PC-9 (cell line): ENCODE results near the gene PRKAG2. TPM values are rescaled to one million over a fixed set of nuclear protein-coding genes. Genes with fewer than 3 reads are reported as not detected.

ENCODE experiments used
- BruUV-seq: library from RNA; stranded (reverse); fragments of 400-500 nt; replicated peaks from 2 replicates; lab custom pipeline; 2021; lab: Mats Ljungman, UMichigan
- CTCF ChIA-PET: fragments of 300-600 bp; sonication (Branson Sonifier 250); formaldehyde crosslinking; loops from one replicate; lab custom pipeline; 2022; ENCODE audit warnings: antibody characterized with exemption; lab: Charles Lee
- POLR2A ChIA-PET: fragments of 300-600 bp; sonication (Branson Sonifier 250); formaldehyde crosslinking; loops from one replicate; lab custom pipeline; 2022; ENCODE audit warnings: antibody characterized with exemption; ENCODE audit not compliant: unreplicated experiment; lab: Charles Lee
- DNase-seq, 2 experiments: peaks; one replicate each; pipeline versions ENCODE4 v3.0.0 to v3.0.0-alpha.2; 2015 to 2022; ENCODE audit warnings: mixed read lengths in 1 of 2
- H2AFZ ChIP-seq: fragments of 200-600 bp; sonication (generic); 2 replicates; pipeline ENCODE4 v1.8.1; 2017; ENCODE audit warnings: antibody characterized with exemption
- H3F3A ChIP-seq: fragments of 200-600 bp; sonication (generic); 2 replicates; pipeline ENCODE4 v1.8.1; 2017; ENCODE audit warnings: antibody characterized with exemption, mild to moderate bottlenecking, low read depth; ENCODE audit not compliant: insufficient read depth
- H3K27ac ChIP-seq: fragments of 200-600 bp; sonication (generic); 2 replicates; pipeline ENCODE4 v1.6.1; 2016; ENCODE audit warnings: mixed run types
- H3K27me3 ChIP-seq: fragments of 200-600 bp; sonication (generic); 2 replicates; pipeline ENCODE4 v1.6.1; 2016; ENCODE audit warnings: low read depth, mixed run types; ENCODE audit not compliant: insufficient read depth
- H3K36me3 ChIP-seq: fragments of 200-600 bp; sonication (generic); 2 replicates; pipeline ENCODE4 v1.6.1; 2016; ENCODE audit warnings: low read depth, mixed run types
- H3K4me1 ChIP-seq: fragments of 200-600 bp; sonication (generic); replicated peaks from 2 replicates; pipeline ENCODE4 v1.6.1; 2016; ENCODE audit warnings: mixed run types; ENCODE audit not compliant: insufficient read depth
- H3K4me2 ChIP-seq: fragments of 200-600 bp; sonication (generic); 2 replicates; pipeline ENCODE4 v1.6.1; 2017; ENCODE audit warnings: mixed run types
- H3K4me3 ChIP-seq: fragments of 200-600 bp; sonication (generic); 2 replicates; pipeline ENCODE4 v1.6.1; 2016; ENCODE audit warnings: mixed run types
- H3K79me2 ChIP-seq: fragments of 200-600 bp; sonication (generic); 2 replicates; pipeline ENCODE4 v1.6.1; 2017; ENCODE audit warnings: low read depth, mixed run types
- H3K9me2 ChIP-seq: fragments of 200-600 bp; sonication (generic); 2 replicates; pipeline ENCODE4 v1.8.1; 2017; ENCODE audit warnings: mild to moderate bottlenecking; ENCODE audit not compliant: insufficient read depth
- H3K9me3 ChIP-seq: fragments of 200-600 bp; sonication (generic); 2 replicates; pipeline ENCODE4 v1.8.1; 2016; ENCODE audit warnings: low read depth; ENCODE audit not compliant: insufficient read depth
- H4K20me1 ChIP-seq: fragments of 200-600 bp; sonication (generic); 2 replicates; pipeline ENCODE4 v1.8.1; 2017; ENCODE audit not compliant: insufficient read depth
- EZH2 ChIP-seq: fragments of 200-600 bp; sonication (generic); IDR thresholded peaks from 2 replicates; pipeline ENCODE4 v1.8.0; 2017; ENCODE audit warnings: antibody characterized with exemption, low read depth
- intact Hi-C: fragments of 100-400 bp; cut with micrococcal nuclease; formaldehyde crosslinking; loops from one replicate; pipeline ENCODE4 v1.10.0; 2022; ENCODE audit not compliant: unreplicated experiment
- total RNA-seq: library from RNA; stranded (reverse); gene quantifications from 2 replicates; pipeline ENCODE4 v1.2.3, GENCODE V29; 2021
- TF ChIP-seq, protein P1 (sequence below): fragments of 200-600 bp; sonication (generic); conservative IDR thresholded peaks from 2 replicates; pipeline ENCODE4 v1.6.1; 2017; ENCODE audit warnings: mixed run types, antibody characterized with exemption, mild to moderate bottlenecking, moderate library complexity

Gene PRKAG2
- total RNA-seq, 1 experiment from 2014 or later: 37.3 TPM

DNA sequence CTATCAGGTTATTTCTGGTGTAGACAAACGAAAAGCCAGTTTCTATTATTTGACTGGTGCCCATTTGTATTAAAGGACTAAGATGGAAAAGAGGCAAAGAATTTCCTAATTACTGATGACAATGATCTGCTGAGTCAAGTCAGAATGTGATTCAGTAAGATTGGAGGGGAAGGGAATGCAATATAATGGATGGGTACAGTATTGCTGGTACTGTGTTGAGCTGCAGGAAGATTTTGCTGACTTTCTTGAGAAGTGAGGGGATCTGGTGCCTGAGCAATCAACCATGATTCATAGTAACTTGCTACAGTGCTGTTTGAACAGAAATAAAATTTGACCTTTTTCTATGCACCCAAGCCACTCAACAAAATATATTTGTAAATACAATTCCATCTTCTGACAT is 218.1 kb downstream of the PRKAG2 start:
- Histone ChIP-seq H2AFZ (no peak overlapping the region), H3K4me3 (no peak overlapping the region), H4K20me1 (no peaks in the 10 kb centered on the region), H3K27ac (no peak overlapping the region), H3K4me2 (no peak overlapping the region), H3K36me3 (no peaks in the 10 kb centered on the region), H3K27me3 (no peaks in the 10 kb centered on the region), H3K4me1 (no peaks in the 10 kb centered on the region), H3K79me2 (no peaks in the 10 kb centered on the region), H3K9me3 (no peaks in the 10 kb centered on the region), H3K9me2 (no peaks in the 10 kb centered on the region), H3F3A (no peaks in the 10 kb centered on the region; the same call in 1 of the 2 replicates)
- no TSS peak for BruUV-seq
- intact Hi-C loops: no loop called here
- CTCF ChIA-PET: no interaction called here
- no peak for DNase-seq
- POLR2A ChIA-PET: no interaction called here
- TF ChIP-seq, protein P1, sequence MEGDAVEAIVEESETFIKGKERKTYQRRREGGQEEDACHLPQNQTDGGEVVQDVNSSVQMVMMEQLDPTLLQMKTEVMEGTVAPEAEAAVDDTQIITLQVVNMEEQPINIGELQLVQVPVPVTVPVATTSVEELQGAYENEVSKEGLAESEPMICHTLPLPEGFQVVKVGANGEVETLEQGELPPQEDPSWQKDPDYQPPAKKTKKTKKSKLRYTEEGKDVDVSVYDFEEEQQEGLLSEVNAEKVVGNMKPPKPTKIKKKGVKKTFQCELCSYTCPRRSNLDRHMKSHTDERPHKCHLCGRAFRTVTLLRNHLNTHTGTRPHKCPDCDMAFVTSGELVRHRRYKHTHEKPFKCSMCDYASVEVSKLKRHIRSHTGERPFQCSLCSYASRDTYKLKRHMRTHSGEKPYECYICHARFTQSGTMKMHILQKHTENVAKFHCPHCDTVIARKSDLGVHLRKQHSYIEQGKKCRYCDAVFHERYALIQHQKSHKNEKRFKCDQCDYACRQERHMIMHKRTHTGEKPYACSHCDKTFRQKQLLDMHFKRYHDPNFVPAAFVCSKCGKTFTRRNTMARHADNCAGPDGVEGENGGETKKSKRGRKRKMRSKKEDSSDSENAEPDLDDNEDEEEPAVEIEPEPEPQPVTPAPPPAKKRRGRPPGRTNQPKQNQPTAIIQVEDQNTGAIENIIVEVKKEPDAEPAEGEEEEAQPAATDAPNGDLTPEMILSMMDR: no peak

DNA sequence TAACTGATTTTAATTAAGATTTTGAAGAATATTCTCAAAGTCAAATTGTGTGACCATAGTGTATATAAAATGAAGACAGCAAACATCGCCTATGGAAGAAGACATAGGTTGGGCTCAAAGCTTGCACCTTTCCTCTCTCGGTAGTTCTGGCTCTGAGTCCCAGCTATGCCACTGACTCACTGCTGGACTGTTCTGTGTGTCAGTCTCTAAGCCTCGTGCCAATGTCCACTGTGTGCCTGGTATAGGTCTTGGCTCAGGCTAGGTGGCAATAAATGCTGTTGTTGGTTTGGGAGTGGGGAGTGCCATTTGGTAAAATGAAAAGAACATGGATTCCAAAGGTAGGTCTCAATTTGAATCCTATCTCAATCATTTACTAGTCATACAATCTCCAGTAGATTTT is 219.7 kb downstream of the PRKAG2 start:
- POLR2A ChIA-PET: interaction anchor here (0.8 kb wide), 1 partner anchor 33 kb away, joined by 11 read pairs; no protein-coding TSS in a partner anchor

DNA sequence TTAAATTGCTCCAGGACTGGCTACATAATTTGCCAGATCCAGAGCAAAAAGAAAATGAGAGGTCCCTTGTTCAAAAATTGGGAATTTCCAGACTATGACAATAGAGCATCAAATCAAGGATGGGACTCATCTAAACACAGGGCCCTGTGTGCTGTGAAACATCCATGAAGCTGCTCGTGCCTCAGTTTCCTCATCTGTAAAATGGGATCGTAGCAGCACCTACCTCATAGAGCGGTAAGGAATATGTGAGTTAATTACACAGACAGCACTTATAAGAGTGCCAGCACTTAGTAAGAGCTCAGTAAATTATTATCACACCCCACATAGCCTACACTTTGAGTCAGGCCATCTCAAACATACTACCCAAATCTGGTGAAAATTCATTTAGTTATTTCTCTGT is 221.4 kb downstream of the PRKAG2 start:
- no peak overlapping the region for H3K4me2 ChIP-seq
- ChIA-PET POLR2A (interaction anchor here (0.6 kb wide), 1 partner anchor 103 kb away, joined by 9 read pairs; no protein-coding TSS in a partner anchor), CTCF (no interaction called here)
- no peaks in the 10 kb centered on the region for H3K36me3 ChIP-seq
- no peak overlapping the region for H2AFZ ChIP-seq
- peaks cover 10% of the 10 kb centered on the region for H3F3A ChIP-seq
- H3K9me2 ChIP-seq: no peaks in the 10 kb centered on the region
- H3K4me1 ChIP-seq: peaks cover 10% of the 10 kb centered on the region
- BruUV-seq: no TSS peak
- H4K20me1 ChIP-seq: no peaks in the 10 kb centered on the region
- H3K9me3 ChIP-seq: no peaks in the 10 kb centered on the region
- intact Hi-C loops: no loop called here
- H3K4me3 ChIP-seq: no peak overlapping the region
- no peaks in the 10 kb centered on the region for H3K79me2 ChIP-seq
- no peak for DNase-seq
- TF ChIP-seq, protein P1: no peak
- TF ChIP-seq EZH2: no peak
- H3K27me3 ChIP-seq: no peaks in the 10 kb centered on the region
- H3K27ac ChIP-seq: no peak overlapping the region

More for the DNA sequence above, 219.7 kb downstream of the PRKAG2 start:
- no peak overlapping the region for H2AFZ ChIP-seq
- no peak for DNase-seq
- H4K20me1 ChIP-seq: no peaks in the 10 kb centered on the region
- H3K4me3 ChIP-seq: no peak overlapping the region
- no peak overlapping the region for H3K4me2 ChIP-seq
- BruUV-seq: no TSS peak
- H3K27ac ChIP-seq: no peak overlapping the region
- H3K9me2 ChIP-seq: no peaks in the 10 kb centered on the region
- H3K9me3 ChIP-seq: no peaks in the 10 kb centered on the region
- no peaks in the 10 kb centered on the region for H3K79me2 ChIP-seq
- no peaks in the 10 kb centered on the region; the same call in 1 of the 2 replicates for H3F3A ChIP-seq
- H3K36me3 ChIP-seq: no peaks in the 10 kb centered on the region
- H3K27me3 ChIP-seq: no peaks in the 10 kb centered on the region
- CTCF ChIA-PET: no interaction called here
- H3K4me1 ChIP-seq: no peaks in the 10 kb centered on the region
- intact Hi-C loops: no loop called here
- TF ChIP-seq, protein P1: no peak
- TF ChIP-seq EZH2: no peak
